ENCODE measurements around the gene NAA16.
"Not testable (repeated sequence)": the region's sequence is repeated elsewhere in the genome, so short reads cannot be mapped to it uniquely, and the experiment has no call there.

The NAA16 gene

DNA sequence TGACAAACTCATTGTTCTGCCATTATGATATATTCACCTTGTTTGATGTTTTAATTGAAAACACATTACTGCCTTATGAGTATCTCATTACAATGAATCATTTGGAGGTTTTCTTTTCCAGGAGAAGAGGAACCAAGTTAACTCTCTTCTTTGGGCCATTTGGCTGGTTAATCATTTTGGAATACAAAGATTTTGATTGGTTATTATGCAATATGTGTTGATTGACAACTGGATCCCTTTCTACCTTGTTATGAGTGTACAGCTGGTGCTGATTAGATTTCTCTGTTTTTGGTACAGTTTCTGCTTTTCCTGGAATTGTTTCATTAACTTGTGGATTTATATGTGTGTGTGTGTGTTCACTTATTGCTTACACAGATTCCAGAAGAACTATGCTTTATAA is 97.1 kb downstream of the NAA16 start:
- no peak for DNase-seq (ENCODE audit: low read depth in 2 of 3, low spot score in 1 of 3)

DNA sequence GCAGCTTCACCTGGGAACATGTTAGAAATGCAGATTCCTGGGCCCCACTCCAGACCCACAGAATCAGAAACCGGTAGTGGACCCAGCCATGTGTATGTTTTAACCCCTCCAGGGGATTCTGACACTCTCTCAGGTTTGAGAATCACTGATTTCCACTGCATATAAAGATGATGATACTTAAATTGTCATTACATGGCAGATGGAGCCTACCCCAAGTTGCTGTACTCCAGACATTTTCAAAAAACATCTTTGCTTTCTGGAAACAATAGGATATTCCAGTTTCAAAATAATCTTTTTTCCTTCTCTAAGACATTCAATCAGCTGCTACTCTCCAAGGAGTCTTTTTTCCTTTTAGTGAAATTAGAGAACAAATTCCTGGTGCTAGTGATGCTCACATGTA is 97.7 kb downstream of the NAA16 start:
- no peak for DNase-seq (ENCODE audit: low read depth in 2 of 3, low spot score in 1 of 3)

DNA sequence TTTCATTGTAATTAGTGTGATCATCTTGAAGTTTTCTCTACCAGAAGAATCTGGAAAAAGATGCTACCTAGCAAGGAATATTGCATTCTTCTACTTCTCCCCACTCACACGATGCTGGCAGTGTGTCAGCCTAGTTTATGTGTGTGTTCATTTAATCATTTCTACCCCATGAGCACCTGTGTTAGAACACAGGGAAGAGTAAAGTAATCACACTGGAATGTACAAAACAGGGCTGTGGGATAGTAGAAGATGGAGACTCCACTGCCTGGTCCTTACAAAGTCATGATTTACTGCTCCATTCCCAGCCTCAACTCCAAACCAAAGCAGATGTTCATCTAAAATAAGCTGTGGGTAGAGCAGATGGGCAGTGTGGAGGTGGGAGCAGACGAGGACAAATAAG is 98.5 kb downstream of the NAA16 start:
- DNase-seq (ENCODE audit: low read depth in 2 of 3, low spot score in 1 of 3) = no peak

DNA sequence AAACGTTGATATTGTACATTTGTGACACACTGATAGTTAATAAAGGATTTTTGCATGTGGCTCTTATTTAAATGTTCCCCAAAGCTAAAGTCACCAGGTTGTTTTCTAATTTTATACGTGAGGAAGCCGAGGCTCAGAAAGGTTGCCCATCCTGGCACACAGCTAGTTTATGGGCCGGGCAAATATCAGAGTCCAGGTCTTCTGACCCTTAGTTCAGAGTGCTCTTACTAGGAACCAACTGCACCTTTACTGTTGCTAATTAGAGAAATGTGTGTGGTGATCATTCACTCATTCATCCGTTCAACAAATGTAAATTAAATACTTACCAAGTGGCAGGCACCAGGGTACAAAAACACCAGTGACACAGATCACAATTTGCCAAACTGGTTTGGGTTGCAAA is 100.0 kb downstream of the NAA16 start:
- DNase-seq (ENCODE audit: low read depth in 2 of 3, low spot score in 1 of 3) = no peak

DNA sequence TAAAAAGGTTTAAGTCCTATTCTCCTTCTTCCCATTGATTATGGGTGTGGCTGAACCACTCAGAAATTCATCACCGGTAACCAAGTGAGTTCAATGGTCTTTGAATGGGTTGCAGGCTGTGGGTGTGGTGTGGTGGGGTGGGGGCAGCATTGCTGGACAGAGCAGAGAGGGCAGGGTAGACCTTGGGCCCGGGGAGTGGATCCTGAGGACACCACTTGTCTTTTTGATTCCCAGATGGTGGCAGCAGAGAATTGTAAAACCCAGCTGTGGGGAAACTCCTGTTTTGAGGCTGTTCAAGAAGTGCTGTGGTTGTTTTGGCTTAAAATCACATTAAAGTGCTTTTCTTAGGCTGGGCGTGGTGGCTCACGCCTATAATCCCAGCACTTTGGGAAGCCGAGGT is 100.5 kb downstream of the NAA16 start:
- DNase-seq (ENCODE audit: low read depth in 2 of 3, low spot score in 1 of 3) = no peak

DNA sequence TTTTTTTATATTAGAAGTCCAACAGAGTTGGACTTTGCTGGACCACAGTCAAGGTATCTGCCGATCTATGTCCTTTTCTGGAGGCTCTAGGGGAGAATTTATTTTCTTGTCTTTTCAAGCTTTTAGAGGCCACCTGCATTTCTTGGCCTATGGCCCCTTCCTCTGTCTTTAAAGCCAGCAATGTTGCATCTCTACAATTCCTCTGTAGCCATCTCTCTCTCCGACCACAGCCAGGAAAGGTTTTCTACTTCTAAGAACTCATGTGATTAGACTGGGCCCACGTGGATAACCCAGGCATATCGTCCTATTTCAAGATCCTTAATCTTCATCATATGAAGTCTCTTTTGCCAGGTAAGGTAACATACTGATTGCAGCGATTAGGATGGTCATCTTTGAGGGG is 102.8 kb downstream of the NAA16 start:
- DNase-seq (ENCODE audit: low read depth in 2 of 3, low spot score in 1 of 3) = no peak

DNA sequence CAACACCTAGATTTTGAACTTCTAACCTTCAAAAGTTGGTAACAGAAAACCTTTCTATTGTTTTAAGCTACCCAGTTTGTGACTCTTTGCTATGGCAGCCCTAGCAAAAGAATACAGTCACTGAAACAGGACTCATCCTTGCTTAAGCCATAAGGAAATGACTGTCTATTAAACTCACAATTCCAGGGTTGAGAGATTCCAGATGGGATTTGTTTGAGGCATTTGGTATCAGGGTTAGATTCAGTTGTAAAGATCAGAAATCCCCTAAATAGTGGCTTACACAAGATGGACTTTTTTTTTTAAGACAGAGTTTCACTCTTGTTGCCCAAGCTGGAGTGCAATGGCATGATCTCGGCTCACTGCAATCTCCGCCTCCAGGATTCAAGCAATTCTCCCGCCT is 105.2 kb downstream of the NAA16 start:
- DNase-seq (ENCODE audit: low read depth in 2 of 3, low spot score in 1 of 3) = no peak

DNA sequence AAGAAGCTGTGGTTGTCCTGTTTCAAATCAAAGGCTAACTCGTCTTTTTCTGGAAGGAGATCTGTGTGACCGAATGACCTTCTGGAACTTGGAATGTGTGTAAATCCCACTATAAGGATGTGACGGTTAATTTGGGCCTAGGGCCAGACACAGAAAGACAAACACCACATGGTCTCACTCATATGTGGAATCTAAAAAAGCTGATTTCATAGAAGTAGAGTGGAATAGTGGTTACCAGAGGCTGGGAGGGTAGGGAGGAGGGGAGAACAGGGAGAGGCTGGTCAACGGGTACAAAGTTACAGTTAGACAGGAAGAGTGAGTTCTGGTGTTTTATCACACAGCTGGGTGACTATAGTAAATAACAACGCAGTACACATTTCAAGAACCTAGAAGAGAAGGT is 107.0 kb downstream of the NAA16 start:
- no peak for DNase-seq (ENCODE audit: low read depth in 2 of 3, low spot score in 1 of 3)

DNA sequence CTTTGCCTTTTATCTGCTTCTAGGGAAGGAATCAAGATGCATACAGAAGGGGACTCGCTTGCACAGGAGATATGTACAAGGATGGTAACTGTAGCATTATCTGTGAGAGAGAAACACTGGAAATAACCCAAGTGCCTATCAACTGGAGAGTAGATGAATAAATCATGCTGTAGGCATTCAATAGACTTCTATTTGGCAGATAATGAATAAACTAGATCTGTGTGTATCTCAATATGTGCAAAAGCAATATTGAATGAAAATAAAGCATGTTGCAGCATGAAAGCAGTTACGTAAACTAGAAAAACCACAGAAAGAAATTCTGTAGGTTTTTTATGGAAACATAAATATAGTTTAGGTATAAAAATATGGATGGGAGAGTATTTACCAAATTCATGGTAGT is 107.7 kb downstream of the NAA16 start:
- no peak for DNase-seq (ENCODE audit: low read depth in 2 of 3, low spot score in 1 of 3)

DNA sequence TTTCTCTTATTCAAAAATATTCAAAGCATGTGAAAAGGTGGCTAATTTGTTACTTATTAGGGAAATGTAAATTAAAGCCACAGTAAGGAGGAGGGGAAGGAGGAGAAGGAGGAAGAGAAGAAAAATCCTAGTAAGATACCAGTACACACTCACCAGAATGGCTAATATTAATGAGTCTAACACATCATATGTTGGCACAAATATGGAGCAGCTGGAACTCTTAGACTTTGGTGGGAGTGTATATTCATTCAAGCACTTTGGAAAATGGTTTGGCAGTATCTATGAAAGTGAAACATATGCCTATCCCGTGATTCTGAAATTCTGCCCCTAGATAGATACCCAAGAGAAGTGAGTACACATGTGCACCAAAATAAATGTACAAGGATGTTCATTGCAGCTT is 108.1 kb downstream of the NAA16 start:
- no peak for DNase-seq (ENCODE audit: low read depth in 2 of 3, low spot score in 1 of 3)

DNA sequence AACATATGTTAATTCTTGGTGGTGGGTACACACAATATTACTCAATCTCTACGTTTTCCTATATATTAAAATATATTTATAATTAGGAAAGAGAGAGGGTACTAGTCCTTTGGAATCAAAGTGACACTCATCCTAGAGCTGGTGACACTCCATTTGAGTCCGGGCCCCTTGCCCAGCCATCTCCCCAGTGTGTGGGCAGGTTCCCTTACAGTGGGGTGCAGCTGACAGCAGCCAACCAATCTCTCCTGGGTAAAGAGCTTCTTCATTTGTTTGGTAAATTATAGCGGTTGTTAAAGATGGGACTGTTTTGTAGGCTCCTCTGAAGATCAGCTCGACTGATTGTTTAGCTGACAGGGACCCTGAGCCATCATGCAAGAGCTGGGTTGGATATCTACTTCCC is 109.1 kb downstream of the NAA16 start:
- no peak for DNase-seq (ENCODE audit: low read depth in 2 of 3, low spot score in 1 of 3)

DNA sequence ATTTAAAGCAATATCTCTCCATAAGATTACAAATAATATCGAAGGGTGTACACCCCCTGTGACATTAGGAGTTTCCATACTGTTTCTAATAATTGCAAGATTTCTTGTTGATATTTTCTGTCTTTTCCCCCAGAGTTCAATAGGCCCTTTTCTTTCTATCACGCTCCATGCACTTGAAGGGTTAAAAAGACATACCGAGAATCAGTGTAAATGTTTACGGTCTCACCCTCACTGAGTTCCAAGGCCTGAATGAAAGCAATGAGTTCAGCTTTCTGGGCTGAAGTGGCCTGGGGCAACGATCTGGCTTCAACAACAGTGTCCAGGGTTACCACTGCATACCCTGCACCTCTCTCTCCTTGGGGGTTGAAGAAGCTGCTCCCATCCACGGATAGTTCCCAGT is 110.3 kb downstream of the NAA16 start:
- DNase-seq (ENCODE audit: low read depth in 2 of 3, low spot score in 1 of 3) = not testable (repeated sequence)

DNA sequence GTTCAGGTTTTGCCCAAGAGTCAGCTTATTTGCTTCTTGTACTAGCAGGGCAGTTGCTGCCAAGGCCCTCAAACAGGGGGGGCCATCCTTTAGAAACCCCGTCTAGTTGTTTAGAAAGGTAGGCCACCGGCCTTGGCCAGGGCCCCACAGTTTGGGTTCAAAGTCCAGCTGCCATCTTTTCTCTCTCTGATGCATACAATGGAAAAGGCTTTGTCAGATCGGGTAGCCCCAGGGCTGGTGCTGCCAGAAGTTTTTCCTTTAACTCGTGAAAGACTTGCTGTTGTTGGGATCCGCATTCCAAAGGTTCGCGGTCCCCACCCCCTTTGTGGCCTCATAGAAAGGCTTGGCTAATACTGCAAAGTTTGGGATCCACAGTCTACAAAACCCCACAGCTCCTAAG is 110.9 kb downstream of the NAA16 start:
- not testable (repeated sequence) for DNase-seq (ENCODE audit: low read depth in 2 of 3, low spot score in 1 of 3)

DNA sequence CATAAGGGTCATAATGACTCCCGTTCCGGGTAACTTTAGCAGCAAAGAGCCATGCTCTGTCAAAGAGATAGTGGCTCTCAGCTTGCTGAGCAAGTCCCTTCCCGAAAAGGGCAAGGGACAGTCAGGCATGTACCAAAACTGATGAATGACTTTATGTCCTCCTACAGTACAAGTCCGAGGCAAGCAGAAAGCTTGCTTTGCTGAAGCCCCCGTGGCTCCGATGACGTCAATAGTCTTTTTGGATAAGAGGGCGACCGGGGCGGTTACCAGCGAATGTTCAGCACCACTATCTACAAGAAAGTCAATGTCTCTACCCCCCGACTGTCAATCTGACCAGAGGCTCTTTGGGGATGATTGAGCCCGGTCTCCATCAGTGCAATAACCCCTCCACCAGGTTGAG is 112.2 kb downstream of the NAA16 start:
- not testable (repeated sequence) for DNase-seq (ENCODE audit: low read depth in 2 of 3, low spot score in 1 of 3)

DNA sequence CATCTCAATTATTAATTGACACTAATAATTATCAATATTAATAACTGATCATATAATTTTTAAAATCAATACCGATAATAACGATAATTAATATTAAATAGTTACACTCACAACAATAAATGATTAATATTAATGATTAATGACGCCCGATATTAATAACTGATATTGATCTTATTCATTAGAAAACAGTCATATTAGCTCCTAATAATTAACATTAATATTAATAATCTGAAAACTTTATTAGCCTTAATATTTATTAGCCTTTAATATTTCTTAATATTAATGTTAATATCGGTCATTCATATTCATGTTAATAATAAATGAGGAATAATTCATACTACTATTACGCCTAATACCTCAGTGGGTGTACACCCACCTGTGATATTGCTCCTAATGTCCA is 113.6 kb downstream of the NAA16 start:
- not testable (repeated sequence) for DNase-seq (ENCODE audit: low read depth in 2 of 3, low spot score in 1 of 3)

DNA sequence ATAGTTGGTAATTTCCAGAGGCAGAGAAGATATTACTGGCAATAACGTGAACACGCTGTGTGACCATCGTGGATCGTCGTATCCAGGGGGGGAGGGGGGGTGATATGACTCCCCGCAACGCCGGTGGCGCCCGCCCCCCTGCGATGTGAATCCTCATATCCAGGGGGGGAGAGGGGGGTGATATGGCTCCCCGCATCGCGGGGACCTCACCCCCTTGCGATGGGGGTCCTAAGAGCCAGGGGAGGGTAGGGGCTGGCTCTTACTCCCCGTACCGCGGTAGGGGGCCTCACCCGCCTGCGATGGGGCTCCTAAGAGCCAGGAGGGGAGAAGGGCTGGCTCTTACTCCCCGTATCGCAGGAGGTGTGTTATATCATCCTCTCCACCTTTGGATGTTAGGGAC is 115.0 kb downstream of the NAA16 start:
- no peak for DNase-seq (ENCODE audit: low read depth in 2 of 3, low spot score in 1 of 3)
